ENCODE measurements around the gene SYN1.
"Not testable (repeated sequence)": the region's sequence is repeated elsewhere in the genome, so short reads cannot be mapped to it uniquely, and the experiment has no call there.

Gene SYN1

GRCh38 chrX:47619486-47620302, at the start of gene SYN1:
SYN1 (minus strand) TSS chrX:47619857; CDS start chrX:47619728, 129 bp downstream.
- no peak for DNase-seq (ENCODE audit: low spot score)

- not testable (repeated sequence) for DNase-seq (ENCODE audit: low spot score)
Measured at GRCh38 chrX:47665797-47666196, 46.1 kb upstream of the SYN1 start.

- DNase-seq (ENCODE audit: low spot score) = no peak
Measured at GRCh38 chrX:47664737-47665136, 45.1 kb upstream of the SYN1 start.

GRCh38 chrX:47662144-47662657, 42.5 kb upstream of the SYN1 start:
- DNase-seq (ENCODE audit: low spot score) = no peak

GRCh38 chrX:47661539-47661938, 41.9 kb upstream of the SYN1 start:
- no peak for DNase-seq (ENCODE audit: low spot score)

- DNase-seq (ENCODE audit: low spot score) = no peak
Measured at GRCh38 chrX:47659421-47659726, 39.7 kb upstream of the SYN1 start.

- DNase-seq (ENCODE audit: low spot score) = peak; percentile 50
Measured at GRCh38 chrX:47658684-47659420, 39.2 kb upstream of the SYN1 start, which contains the start of gene UXT. UXT (minus strand) TSS chrX:47659180; CDS start chrX:47658927, 253 bp downstream.

GRCh38 chrX:47658301-47658683, 38.6 kb upstream of the SYN1 start:
- DNase-seq (ENCODE audit: low spot score) = no peak

GRCh38 chrX:47651043-47651905, 31.6 kb upstream of the SYN1 start:
- DNase-seq (ENCODE audit: low spot score) = no peak

GRCh38 chrX:47650164-47651042, 30.7 kb upstream of the SYN1 start, which contains the start of gene ELK1:
ELK1 (minus strand) TSS chrX:47650563; CDS start chrX:47641441, 9,122 bp downstream.
- peak; percentile 79 for DNase-seq (ENCODE audit: low spot score)

GRCh38 chrX:47649781-47650163, 30.1 kb upstream of the SYN1 start:
- DNase-seq (ENCODE audit: low spot score) = no peak

- DNase-seq (ENCODE audit: low spot score) = no peak
Measured at GRCh38 chrX:47649271-47649670, 29.6 kb upstream of the SYN1 start.

- DNase-seq (ENCODE audit: low spot score) = no peak
Measured at GRCh38 chrX:47648376-47648775, 28.7 kb upstream of the SYN1 start.

GRCh38 chrX:47646636-47647035, 27.0 kb upstream of the SYN1 start:
- DNase-seq (ENCODE audit: low spot score) = no peak

- no peak for DNase-seq (ENCODE audit: low spot score)
Measured at GRCh38 chrX:47645530-47645929, 25.9 kb upstream of the SYN1 start.

- DNase-seq (ENCODE audit: low spot score) = peak; percentile 41
Measured at GRCh38 chrX:47644557-47645091, 25.0 kb upstream of the SYN1 start.

- DNase-seq (ENCODE audit: low spot score) = no peak
Measured at GRCh38 chrX:47643926-47644325, 24.3 kb upstream of the SYN1 start.

- DNase-seq (ENCODE audit: low spot score) = no peak
Measured at GRCh38 chrX:47638816-47639215, 19.2 kb upstream of the SYN1 start.

GRCh38 chrX:47637546-47638195, 18.0 kb upstream of the SYN1 start:
- DNase-seq (ENCODE audit: low spot score) = no peak

GRCh38 chrX:47634871-47635575, 15.4 kb upstream of the SYN1 start:
- no peak for DNase-seq (ENCODE audit: low spot score)

Data from HuH-7 (cell line).